ENCODE data around the gene NXPH1.

Gene NXPH1

DNA sequence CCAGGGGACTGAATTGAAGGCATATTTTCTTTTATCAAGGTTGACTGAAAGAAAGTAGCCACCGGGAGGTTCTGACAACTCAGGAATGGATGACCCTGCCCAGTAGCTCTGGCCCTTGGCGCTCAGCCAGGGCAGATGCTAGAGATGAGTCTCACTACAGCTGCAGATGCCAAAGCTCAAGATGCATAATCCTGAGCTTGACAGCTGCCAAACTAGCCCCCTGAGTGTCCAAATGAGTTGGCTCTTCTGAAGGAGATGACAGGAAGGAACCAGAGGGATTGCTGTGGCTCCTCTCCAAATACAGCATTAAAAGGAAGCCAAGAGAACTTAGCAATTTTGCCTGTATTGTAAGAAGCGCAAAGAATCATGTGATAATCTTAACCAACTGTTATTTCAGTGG lies 78.4 kb downstream of the NXPH1 start:
- H4K20me1 ChIP-seq (ENCODE audit: control insufficient read depth, insufficient read depth, low read depth, low read length): no peaks in the 10 kb centered on the region
- H3K27ac ChIP-seq (ENCODE audit: low read depth, low read length): no peak overlapping the region
- H3K79me2 ChIP-seq (ENCODE audit: control insufficient read depth, low read length): no peaks in the 10 kb centered on the region

DNA sequence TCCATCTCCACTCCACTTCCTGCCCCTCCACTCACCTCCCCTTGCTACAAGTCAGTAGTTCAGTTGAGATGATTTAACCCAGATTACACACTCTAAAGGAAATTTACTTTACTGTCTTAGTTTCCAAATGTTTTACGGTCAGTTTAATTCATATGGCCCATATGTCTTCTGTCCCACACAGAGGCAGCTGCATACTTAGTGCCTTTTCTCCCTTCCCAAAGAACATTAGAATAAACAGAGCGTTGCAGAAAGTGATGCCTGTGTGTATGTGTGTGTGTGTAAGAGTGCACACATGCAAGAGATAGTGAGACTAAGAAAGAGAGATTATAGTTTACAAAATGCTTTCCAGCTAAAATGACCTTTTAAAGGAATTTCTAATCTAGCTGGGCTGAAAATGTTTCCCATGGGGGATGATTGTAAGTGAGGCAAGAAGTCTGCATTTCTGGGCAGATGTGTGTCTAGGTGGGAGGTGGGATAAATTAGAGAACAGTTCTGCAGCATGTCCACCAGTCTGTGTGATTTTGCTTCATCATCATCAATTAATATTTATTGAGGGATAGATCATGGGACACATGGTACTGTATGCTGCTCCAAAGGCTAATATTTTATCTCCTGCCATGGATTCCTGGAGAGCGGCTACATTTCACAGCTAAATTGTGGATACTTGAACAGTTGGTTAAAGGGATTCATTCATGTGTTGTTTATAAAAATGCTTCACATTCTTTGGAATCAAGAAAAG lies 81.5 kb downstream of the NXPH1 start:
- TF ChIP-seq, protein P1, sequence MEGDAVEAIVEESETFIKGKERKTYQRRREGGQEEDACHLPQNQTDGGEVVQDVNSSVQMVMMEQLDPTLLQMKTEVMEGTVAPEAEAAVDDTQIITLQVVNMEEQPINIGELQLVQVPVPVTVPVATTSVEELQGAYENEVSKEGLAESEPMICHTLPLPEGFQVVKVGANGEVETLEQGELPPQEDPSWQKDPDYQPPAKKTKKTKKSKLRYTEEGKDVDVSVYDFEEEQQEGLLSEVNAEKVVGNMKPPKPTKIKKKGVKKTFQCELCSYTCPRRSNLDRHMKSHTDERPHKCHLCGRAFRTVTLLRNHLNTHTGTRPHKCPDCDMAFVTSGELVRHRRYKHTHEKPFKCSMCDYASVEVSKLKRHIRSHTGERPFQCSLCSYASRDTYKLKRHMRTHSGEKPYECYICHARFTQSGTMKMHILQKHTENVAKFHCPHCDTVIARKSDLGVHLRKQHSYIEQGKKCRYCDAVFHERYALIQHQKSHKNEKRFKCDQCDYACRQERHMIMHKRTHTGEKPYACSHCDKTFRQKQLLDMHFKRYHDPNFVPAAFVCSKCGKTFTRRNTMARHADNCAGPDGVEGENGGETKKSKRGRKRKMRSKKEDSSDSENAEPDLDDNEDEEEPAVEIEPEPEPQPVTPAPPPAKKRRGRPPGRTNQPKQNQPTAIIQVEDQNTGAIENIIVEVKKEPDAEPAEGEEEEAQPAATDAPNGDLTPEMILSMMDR (IDR thresholded peaks at IDR 0.05; ENCODE audit: low read depth, low read length, poor library complexity, severe bottlenecking): no peak
- TF ChIP-seq EZH2phosphoT487 (IDR thresholded peaks at IDR 0.05; ENCODE audit: borderline replicate concordance, low read length): no peak

More for the DNA sequence above, 78.4 kb downstream of the NXPH1 start:
- no peaks in the 10 kb centered on the region for H3K36me3 ChIP-seq (ENCODE audit: control insufficient read depth, low read length)
- no peak overlapping the region for H3K4me3 ChIP-seq (ENCODE audit: low read length)
- no peaks in the 10 kb centered on the region for H3K4me1 ChIP-seq (ENCODE audit: control insufficient read depth, low read length)
- no peaks in the 10 kb centered on the region for H3K9me3 ChIP-seq (ENCODE audit: control insufficient read depth, insufficient read depth, low read length)
- TF ChIP-seq, protein P1 (IDR thresholded peaks at IDR 0.05; ENCODE audit: low read depth, low read length, poor library complexity, severe bottlenecking): no peak
- H3F3A ChIP-seq (ENCODE audit: control insufficient read depth, insufficient read depth): no peaks in the 10 kb centered on the region
- no peaks in the 10 kb centered on the region for H3K9me2 ChIP-seq (replicated peaks; ENCODE audit: control insufficient read depth, low read length)
- 0 out of 2 replicates have a peak, but pooled peaks cover 3% of the 10 kb centered on the region for H3K27me3 ChIP-seq (ENCODE audit: control insufficient read depth, low read length)
- H3K4me2 ChIP-seq (ENCODE audit: low read length): no peak overlapping the region

DNA sequence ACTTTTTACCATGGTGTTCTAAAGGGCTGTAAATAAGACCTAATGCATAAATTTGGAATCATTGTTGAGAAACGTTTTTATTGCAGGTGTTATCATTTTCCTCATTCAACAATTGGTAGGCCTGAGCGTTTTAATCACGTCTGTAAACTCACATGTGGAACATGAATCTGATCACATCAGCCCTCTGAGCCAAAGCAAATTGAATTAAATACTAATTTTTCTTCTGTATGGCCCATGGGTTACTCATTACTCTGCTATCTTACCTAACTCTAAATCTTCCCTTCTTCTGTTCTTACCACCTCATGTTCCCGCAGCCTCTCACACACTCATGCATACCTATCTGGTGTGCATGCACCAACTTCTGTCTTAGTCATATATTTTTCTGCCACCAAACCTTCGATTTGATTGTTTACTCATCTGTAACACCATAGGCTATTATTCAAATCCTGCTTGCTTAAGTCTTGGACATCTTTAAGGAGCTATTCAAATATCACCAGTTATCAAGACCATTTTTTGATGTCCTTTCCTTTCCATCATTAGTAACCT lies 82.3 kb downstream of the NXPH1 start:
- no peaks in the 10 kb centered on the region for H3K4me1 ChIP-seq (ENCODE audit: control insufficient read depth, low read length)
- no peaks in the 10 kb centered on the region for H4K20me1 ChIP-seq (ENCODE audit: control insufficient read depth, insufficient read depth, low read depth, low read length)
- no peak overlapping the region for H3K4me3 ChIP-seq (ENCODE audit: low read length)
- no peaks in the 10 kb centered on the region for H3K9me2 ChIP-seq (replicated peaks; ENCODE audit: control insufficient read depth, low read length)
- no peaks in the 10 kb centered on the region for H3K9me3 ChIP-seq (ENCODE audit: control insufficient read depth, insufficient read depth, low read length)
- no peak overlapping the region for H3K4me2 ChIP-seq (ENCODE audit: low read length)
- TF ChIP-seq EZH2phosphoT487 (IDR thresholded peaks at IDR 0.05; ENCODE audit: borderline replicate concordance, low read length): no peak
- TF ChIP-seq, protein P1 (IDR thresholded peaks at IDR 0.05; ENCODE audit: low read depth, low read length, poor library complexity, severe bottlenecking): no peak
- no peaks in the 10 kb centered on the region for H3K27me3 ChIP-seq (ENCODE audit: control insufficient read depth, low read length)
- no peaks in the 10 kb centered on the region for H3F3A ChIP-seq (ENCODE audit: control insufficient read depth, insufficient read depth)
- H3K36me3 ChIP-seq (ENCODE audit: control insufficient read depth, low read length): no peaks in the 10 kb centered on the region
- no peak overlapping the region for H3K27ac ChIP-seq (ENCODE audit: low read depth, low read length)
- H3K79me2 ChIP-seq (ENCODE audit: control insufficient read depth, low read length): no peaks in the 10 kb centered on the region

More for the DNA sequence above, 81.5 kb downstream of the NXPH1 start:
- H3K4me3 ChIP-seq (ENCODE audit: low read length): no peak overlapping the region
- H3K9me3 ChIP-seq (ENCODE audit: control insufficient read depth, insufficient read depth, low read length): no peaks in the 10 kb centered on the region
- no peak overlapping the region for H3K27ac ChIP-seq (ENCODE audit: low read depth, low read length)
- no peak overlapping the region for H3K4me2 ChIP-seq (ENCODE audit: low read length)
- no peaks in the 10 kb centered on the region for H4K20me1 ChIP-seq (ENCODE audit: control insufficient read depth, insufficient read depth, low read depth, low read length)
- H3K79me2 ChIP-seq (ENCODE audit: control insufficient read depth, low read length): no peaks in the 10 kb centered on the region
- H3K9me2 ChIP-seq (replicated peaks; ENCODE audit: control insufficient read depth, low read length): no peaks in the 10 kb centered on the region
- H3K27me3 ChIP-seq (ENCODE audit: control insufficient read depth, low read length): no peaks in the 10 kb centered on the region
- no peaks in the 10 kb centered on the region for H3F3A ChIP-seq (ENCODE audit: control insufficient read depth, insufficient read depth)
- no peaks in the 10 kb centered on the region for H3K36me3 ChIP-seq (ENCODE audit: control insufficient read depth, low read length)
- no peaks in the 10 kb centered on the region for H3K4me1 ChIP-seq (ENCODE audit: control insufficient read depth, low read length)
